ENCODE data around the gene SPON1. TPM values are rescaled to one million over a fixed set of nuclear protein-coding genes. Genes with fewer than 3 reads are reported as not detected.

Gene SPON1
- polyA plus RNA-seq, 1 donor from 2014 or later = 0.19 TPM

GRCh38 chr11:14255238-14255534, 292.7 kb downstream of the SPON1 start:
- no peaks in the 10 kb centered on the region for H3K36me3 Mint-ChIP-seq
- H3K9me3 Mint-ChIP-seq = no peaks in the 10 kb centered on the region
- H3K27me3 Mint-ChIP-seq = peaks cover 5% of the 10 kb centered on the region
- H3K27ac Mint-ChIP-seq = no peak overlapping the region
- H3K4me1 Mint-ChIP-seq = no peaks in the 10 kb centered on the region
- no peak overlapping the region for H3K4me3 Mint-ChIP-seq

- no peaks in the 10 kb centered on the region for H3K4me1 Mint-ChIP-seq
- no peaks in the 10 kb centered on the region for H3K36me3 Mint-ChIP-seq
- peaks cover 4% of the 10 kb centered on the region for H3K27me3 Mint-ChIP-seq
- peak overlapping the region in 1 of 3 donors; percentile 58 for H3K27ac Mint-ChIP-seq
- H3K9me3 Mint-ChIP-seq = no peaks in the 10 kb centered on the region
- no peak overlapping the region for H3K4me3 Mint-ChIP-seq
Measured at GRCh38 chr11:14258221-14258935, 295.9 kb downstream of the SPON1 start.

DNA sequence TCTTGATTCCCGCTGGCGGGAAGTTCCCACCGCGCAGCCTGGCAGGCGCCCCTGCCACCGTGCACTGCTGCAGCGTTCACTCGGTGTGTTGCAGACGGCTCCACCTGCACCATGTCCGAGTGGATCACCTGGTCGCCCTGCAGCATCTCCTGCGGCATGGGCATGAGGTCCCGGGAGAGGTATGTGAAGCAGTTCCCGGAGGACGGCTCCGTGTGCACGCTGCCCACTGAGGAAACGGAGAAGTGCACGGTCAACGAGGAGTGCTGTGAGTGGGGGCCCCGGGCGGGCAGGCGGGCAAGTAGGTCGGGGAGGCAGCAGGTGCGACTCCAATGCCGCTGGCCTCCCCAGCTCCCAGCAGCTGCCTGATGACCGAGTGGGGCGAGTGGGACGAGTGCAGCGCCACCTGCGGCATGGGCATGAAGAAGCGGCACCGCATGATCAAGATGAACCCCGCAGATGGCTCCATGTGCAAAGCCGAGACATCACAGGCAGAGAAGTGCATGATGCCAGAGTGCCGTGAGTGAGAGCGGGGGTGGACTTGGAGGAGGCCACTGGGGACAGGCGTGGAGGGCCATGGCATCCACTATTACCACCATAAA, 296.8 kb downstream of the SPON1 start:
- Mint-ChIP-seq H3K27me3 (no peaks in the 10 kb centered on the region), H3K36me3 (no peaks in the 10 kb centered on the region), H3K27ac (peak overlapping the region in 1 of 3 donors; percentile 96), H3K9me3 (no peaks in the 10 kb centered on the region), H3K4me3 (peak overlapping the region in 1 of 4 donors; percentile 35), H3K4me1 (no peaks in the 10 kb centered on the region)

- Mint-ChIP-seq H3K27me3 (no peaks in the 10 kb centered on the region), H3K4me1 (no peaks in the 10 kb centered on the region), H3K9me3 (no peaks in the 10 kb centered on the region), H3K36me3 (no peaks in the 10 kb centered on the region), H3K4me3 (no peak overlapping the region), H3K27ac (peak overlapping the region in 1 of 3 donors; percentile 96)
Measured at GRCh38 chr11:14259878-14260277, 297.4 kb downstream of the SPON1 start.

DNA sequence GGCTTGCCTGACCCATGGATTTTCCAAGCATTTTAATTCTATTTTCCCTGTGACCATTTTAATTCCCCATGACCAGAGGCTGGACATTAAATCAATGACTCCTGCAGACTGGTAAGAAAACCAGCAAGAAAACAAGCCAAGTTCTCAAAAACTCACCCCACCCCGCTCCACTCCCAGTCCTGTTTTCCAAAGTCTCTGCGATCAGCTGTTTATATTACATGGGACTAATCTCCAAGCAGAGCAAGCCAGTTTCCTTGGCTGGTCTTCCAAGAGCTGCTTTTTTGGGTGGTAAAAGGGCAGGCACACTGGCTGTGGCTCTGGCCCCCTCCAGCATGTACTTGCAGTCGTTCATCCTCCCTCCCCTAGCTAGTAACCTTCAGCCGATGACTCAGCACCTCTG, 298.5 kb downstream of the SPON1 start:
- no peak overlapping the region for H3K4me3 Mint-ChIP-seq
- H3K36me3 Mint-ChIP-seq = no peaks in the 10 kb centered on the region
- no peaks in the 10 kb centered on the region for H3K27me3 Mint-ChIP-seq
- H3K4me1 Mint-ChIP-seq = no peaks in the 10 kb centered on the region
- no peak overlapping the region for H3K27ac Mint-ChIP-seq
- no peaks in the 10 kb centered on the region for H3K9me3 Mint-ChIP-seq

DNA sequence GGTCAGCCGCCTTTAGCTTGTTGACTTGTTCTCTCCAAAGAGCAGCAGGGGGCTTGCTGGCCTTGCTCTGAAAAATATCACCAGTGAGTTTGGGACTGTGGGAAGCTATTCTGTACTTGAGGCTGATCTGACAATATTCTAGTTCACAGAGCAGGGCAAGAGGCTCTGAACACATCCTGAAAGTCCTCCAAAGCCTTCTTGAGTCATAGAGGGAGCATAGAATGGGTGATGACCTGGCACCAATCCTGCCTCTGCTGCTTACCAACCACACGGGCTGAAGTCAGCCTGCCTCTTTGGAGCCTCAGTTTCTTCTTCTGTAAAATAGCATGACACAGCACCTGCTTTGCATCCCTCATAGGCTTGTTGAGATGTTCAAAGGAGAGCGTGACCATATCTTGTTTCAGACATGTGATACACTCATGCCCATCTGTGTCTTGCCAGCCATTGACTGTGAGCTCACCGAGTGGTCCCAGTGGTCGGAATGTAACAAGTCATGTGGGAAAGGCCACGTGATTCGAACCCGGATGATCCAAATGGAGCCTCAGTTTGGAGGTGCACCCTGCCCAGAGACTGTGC, 299.8 kb downstream of the SPON1 start:
- Mint-ChIP-seq H3K27me3 (no peaks in the 10 kb centered on the region), H3K36me3 (no peaks in the 10 kb centered on the region), H3K4me1 (no peaks in the 10 kb centered on the region), H3K27ac (peak overlapping the region in 2 of 3 donors; percentile 12 to 19), H3K9me3 (no peaks in the 10 kb centered on the region), H3K4me3 (no peak overlapping the region)

DNA sequence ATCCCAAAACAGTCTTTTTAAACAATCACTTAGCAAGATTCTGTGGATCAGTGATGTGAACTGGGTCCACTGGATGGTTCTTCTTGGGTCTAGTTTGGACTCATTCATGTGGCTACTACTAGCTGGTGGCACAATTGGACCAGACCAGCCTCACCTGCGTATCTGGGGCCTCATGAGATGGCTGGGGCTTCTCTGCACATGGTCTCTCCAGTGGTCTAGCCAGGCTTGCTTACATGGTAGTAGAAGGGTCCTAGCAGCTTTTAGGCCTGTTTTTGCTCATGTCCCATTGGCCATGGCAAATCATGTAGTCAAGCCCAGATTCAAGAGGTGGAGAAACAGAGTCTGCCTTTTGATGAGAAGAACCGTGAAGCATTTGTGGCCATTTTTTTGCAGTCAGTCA, 302.4 kb downstream of the SPON1 start:
- peak overlapping the region in 1 of 3 donors; percentile 1 for H3K27ac Mint-ChIP-seq

GRCh38 chr11:14266622-14267021, 304.1 kb downstream of the SPON1 start:
- Mint-ChIP-seq H3K4me1 (peaks cover 19 to 22% (median 20%) of the 10 kb centered on the region in 3 donors), H3K9me3 (no peaks in the 10 kb centered on the region), H3K4me3 (no peak overlapping the region), H3K36me3 (no peaks in the 10 kb centered on the region), H3K27ac (peak overlapping the region in 1 of 3 donors; percentile 55), H3K27me3 (no peaks in the 10 kb centered on the region)

More for the DNA sequence above, 302.4 kb downstream of the SPON1 start:
- no peak overlapping the region for H3K4me3 Mint-ChIP-seq
- no peaks in the 10 kb centered on the region for H3K36me3 Mint-ChIP-seq
- H3K27me3 Mint-ChIP-seq = no peaks in the 10 kb centered on the region
- H3K4me1 Mint-ChIP-seq = peaks cover 5 to 6% (median 5%) of the 10 kb centered on the region in 3 donors
- H3K9me3 Mint-ChIP-seq = no peaks in the 10 kb centered on the region

GRCh38 chr11:14267861-14268635, 305.5 kb downstream of the SPON1 start:
- Mint-ChIP-seq H3K27me3 (no peaks in the 10 kb centered on the region), H3K36me3 (peaks cover 4% of the 10 kb centered on the region), H3K4me1 (peaks cover 27 to 31% (median 28%) of the 10 kb centered on the region in 3 donors), H3K9me3 (no peaks in the 10 kb centered on the region), H3K4me3 (no peak overlapping the region), H3K27ac (no peak overlapping the region)

DNA sequence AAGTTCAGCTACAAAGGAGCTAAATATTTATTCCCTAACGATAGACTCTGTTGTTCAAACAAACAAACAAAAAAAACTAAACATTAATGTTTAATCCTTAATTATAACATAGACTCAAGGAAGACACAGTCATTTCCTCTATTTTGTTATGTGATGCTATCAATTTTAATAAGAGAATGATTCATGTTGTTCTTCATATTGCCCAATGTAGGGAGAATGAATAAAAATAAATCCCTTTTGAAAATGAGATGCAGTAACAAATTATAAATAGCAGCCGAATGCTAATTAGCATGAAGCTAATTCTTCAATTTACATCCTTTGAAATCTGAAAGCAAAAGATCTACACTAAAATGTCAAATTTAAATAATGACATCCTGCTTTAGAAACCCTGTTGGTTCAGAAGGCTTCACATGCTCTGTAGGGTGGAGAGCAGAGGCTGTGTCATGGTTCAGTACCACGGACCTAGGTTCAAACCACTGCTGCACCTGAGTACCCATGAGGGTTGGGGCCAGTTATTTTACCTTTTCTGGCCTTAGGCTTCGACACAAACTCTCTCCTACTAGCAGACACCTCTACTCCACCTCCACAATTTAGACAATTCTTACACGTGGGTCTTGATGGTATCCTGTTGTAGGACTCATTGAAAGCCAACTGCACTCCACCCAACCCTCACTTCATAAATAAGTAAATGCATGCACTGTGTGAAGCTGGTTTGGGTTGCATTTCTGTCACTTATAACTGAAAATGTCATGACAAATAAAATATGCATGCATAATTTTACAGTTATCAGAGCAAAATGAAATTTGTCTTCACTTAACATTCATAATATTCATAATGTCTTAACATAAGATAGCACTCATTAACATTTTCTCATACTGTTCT, 307.4 kb downstream of the SPON1 start:
- H3K4me1 Mint-ChIP-seq = peaks cover 27 to 40% (median 28%) of the 10 kb centered on the region in 3 donors
- no peaks in the 10 kb centered on the region for H3K9me3 Mint-ChIP-seq
- H3K36me3 Mint-ChIP-seq = peaks cover 4% of the 10 kb centered on the region
- H3K27ac Mint-ChIP-seq = peak overlapping the region in 1 of 3 donors; percentile 37
- peak overlapping the region in 2 of 4 donors; percentile 70 for H3K4me3 Mint-ChIP-seq
- H3K27me3 Mint-ChIP-seq = no peaks in the 10 kb centered on the region

- H3K36me3 Mint-ChIP-seq = peaks cover 10% of the 10 kb centered on the region
- H3K27me3 Mint-ChIP-seq = no peaks in the 10 kb centered on the region
- peaks cover 30 to 50% (median 35%) of the 10 kb centered on the region in 3 donors for H3K4me1 Mint-ChIP-seq
- no peaks in the 10 kb centered on the region for H3K9me3 Mint-ChIP-seq
- peak overlapping the region in 2 of 3 donors; percentile 37 to 81 for H3K27ac Mint-ChIP-seq
- peak overlapping the region; percentile 2 to 86 (median 44) for H3K4me3 Mint-ChIP-seq
Measured at GRCh38 chr11:14270690-14271542, 308.4 kb downstream of the SPON1 start.

DNA sequence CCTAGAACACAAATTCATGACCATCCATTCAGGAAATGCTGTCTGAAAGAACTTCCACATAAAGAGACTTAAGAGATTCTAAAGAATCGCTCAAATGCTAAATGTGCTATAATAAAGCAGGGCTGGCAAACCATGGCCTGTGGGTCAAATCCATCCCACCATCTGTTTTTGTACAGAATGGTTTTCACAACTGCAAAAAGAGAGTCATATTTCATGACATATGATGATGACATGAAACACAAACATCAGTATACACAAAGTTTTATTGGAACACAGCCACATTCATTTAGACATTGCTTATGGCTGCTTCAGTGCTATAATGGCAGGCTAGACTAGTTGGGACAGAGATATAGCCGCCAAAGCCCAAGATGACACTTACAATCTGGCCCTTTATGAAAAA, 311.4 kb downstream of the SPON1 start:
- H3K27ac Mint-ChIP-seq = peak overlapping the region in 1 of 3 donors; percentile 81
- no peaks in the 10 kb centered on the region for H3K27me3 Mint-ChIP-seq
- peaks cover 36 to 58% (median 41%) of the 10 kb centered on the region in 3 donors for H3K4me1 Mint-ChIP-seq
- no peak overlapping the region for H3K4me3 Mint-ChIP-seq
- peaks cover 12% of the 10 kb centered on the region for H3K36me3 Mint-ChIP-seq
- H3K9me3 Mint-ChIP-seq = no peaks in the 10 kb centered on the region

DNA sequence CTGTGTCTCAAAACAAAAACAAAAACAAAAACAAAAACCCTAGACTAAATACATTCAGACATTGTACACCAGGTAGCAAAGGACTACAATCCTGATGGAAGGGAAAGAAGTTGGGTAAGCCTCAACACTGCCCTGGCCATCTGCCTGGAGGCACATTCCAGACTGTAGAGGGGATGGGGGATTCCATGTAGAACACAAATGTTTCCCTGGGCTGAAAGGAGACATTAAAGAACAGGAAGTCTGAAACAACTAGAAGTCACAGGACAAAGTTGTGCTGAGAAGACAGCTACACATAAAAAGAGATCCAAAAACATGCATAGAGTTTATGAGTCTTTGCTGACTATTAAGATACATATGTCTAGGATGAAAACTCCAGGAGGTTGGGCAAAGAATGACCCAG, 312.6 kb downstream of the SPON1 start:
- peaks cover 12% of the 10 kb centered on the region for H3K36me3 Mint-ChIP-seq
- no peaks in the 10 kb centered on the region for H3K27me3 Mint-ChIP-seq
- H3K4me1 Mint-ChIP-seq = peaks cover 33 to 51% (median 36%) of the 10 kb centered on the region in 3 donors
- H3K9me3 Mint-ChIP-seq = no peaks in the 10 kb centered on the region
- peak overlapping the region in 2 of 3 donors; percentile 46 to 63 for H3K27ac Mint-ChIP-seq
- H3K4me3 Mint-ChIP-seq = peak overlapping the region in 1 of 4 donors; percentile 28

Data from IgD-negative memory B cell (primary cell).